ENCODE results near the gene TNFAIP3. TPM values are rescaled to one million over a fixed set of nuclear protein-coding genes. Genes with fewer than 3 reads are reported as not detected.

TNFAIP3 gene
- total and polyA plus RNA-seq, 2 of the 4 experiments (the other 2 are of a cell fraction), result 5.0 to 14.2 TPM

DNA sequence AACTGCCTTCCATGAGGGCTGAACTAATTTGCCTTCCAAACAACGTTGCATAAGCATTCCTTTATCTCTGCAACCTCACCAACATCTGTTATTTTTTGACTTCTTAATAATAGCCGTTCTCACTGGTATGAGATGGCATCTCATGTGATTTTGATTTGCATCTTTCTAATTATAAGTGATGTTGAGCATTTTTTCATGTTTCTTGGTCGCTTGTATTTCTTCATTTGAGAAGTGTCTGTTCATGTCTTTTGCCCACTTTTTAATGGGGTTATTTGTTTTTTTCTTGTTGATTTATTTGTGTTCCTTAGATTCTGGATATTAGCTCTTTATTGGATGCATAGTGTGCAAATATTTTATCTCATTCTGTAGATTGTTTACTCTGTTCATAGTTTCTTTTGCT is 46.4 kb downstream of the TNFAIP3 start:
- no peaks in the 10 kb centered on the region for H3K36me3 ChIP-seq (ENCODE audit: control insufficient read depth, insufficient read depth, low read length)
- POLR2A ChIA-PET (ENCODE audit: unreplicated experiment), result no interaction called here
- H2BK15ac ChIP-seq (ENCODE audit: low read depth, low read length), result no peak overlapping the region
- no peaks in the 10 kb centered on the region for H3K79me1 ChIP-seq (ENCODE audit: low read depth in 1 of 2, low read length in 2 of 2)
- no peak overlapping the region for H3K4me3 ChIP-seq (ENCODE audit: insufficient read depth, low read depth, low read length)
- H4K8ac ChIP-seq (ENCODE audit: low read depth in 2 of 2, low read length in 2 of 2), result no peak overlapping the region
- H4K91ac ChIP-seq (ENCODE audit: insufficient read depth, low read depth, low read length), result no peak overlapping the region
- no peaks in the 10 kb centered on the region for H3K9me1 ChIP-seq (ENCODE audit: insufficient read depth, low read length)
- no peak overlapping the region for H2BK5ac ChIP-seq (ENCODE audit: low read depth, low read length, poor library complexity, severe bottlenecking)
- no peaks in the 10 kb centered on the region for H3K4me1 ChIP-seq (ENCODE audit: control insufficient read depth, insufficient read depth, low read length)
- no peak overlapping the region for H2AFZ ChIP-seq (replicated peaks; ENCODE audit: low read length, poor library complexity)
- DNase-seq (no peak), ATAC-seq (ENCODE audit: low read depth) (no peak)
- no peak overlapping the region for H2BK20ac ChIP-seq (ENCODE audit: low read depth, low read length)
- no peak overlapping the region for H2AK9ac ChIP-seq (replicated peaks; ENCODE audit: low read depth, low read length, poor library complexity)
- no peak overlapping the region for H3K9ac ChIP-seq (ENCODE audit: low read depth, low read length)
- intact Hi-C loops (cut with micrococcal nuclease) (no loop called here), dilution Hi-C loops (cut with HindIII; ENCODE audit: low sequenced_read_pairs, unreplicated experiment) (no loop called here), in situ Hi-C loops (cut with MboI; ENCODE audit: low sequenced_read_pairs) (no loop called here)
- CTCF ChIA-PET, result no interaction called here
- no CpG with 5 or more reads among the region's 3 CpGs for WGBS, 2 experiments (ENCODE audit: extremely low coverage in 2 of 2, insufficient read length in 1 of 2)
- no peak overlapping the region for H3K27ac ChIP-seq (ENCODE audit: insufficient read depth, low read length)
- TF ChIP-seq, protein P1, sequence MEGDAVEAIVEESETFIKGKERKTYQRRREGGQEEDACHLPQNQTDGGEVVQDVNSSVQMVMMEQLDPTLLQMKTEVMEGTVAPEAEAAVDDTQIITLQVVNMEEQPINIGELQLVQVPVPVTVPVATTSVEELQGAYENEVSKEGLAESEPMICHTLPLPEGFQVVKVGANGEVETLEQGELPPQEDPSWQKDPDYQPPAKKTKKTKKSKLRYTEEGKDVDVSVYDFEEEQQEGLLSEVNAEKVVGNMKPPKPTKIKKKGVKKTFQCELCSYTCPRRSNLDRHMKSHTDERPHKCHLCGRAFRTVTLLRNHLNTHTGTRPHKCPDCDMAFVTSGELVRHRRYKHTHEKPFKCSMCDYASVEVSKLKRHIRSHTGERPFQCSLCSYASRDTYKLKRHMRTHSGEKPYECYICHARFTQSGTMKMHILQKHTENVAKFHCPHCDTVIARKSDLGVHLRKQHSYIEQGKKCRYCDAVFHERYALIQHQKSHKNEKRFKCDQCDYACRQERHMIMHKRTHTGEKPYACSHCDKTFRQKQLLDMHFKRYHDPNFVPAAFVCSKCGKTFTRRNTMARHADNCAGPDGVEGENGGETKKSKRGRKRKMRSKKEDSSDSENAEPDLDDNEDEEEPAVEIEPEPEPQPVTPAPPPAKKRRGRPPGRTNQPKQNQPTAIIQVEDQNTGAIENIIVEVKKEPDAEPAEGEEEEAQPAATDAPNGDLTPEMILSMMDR (conservative IDR thresholded peaks at IDR 0.05; ENCODE audit: low read depth, low read length), result no peak
- TF ChIP-seq MAFK (IDR thresholded peaks at IDR 0.05; ENCODE audit: low read depth, low read length), result no peak
- no peak for TF ChIP-seq RFX5 (IDR thresholded peaks at IDR 0.05; ENCODE audit: low read depth, low read length)
- TF ChIP-seq CEBPB (IDR thresholded peaks at IDR 0.05; ENCODE audit: low read depth, low read length), result no peak
- TF ChIP-seq MXI1 (IDR thresholded peaks at IDR 0.05; ENCODE audit: borderline replicate concordance, low read depth, low read length), result no peak
- TF ChIP-seq RCOR1 (IDR thresholded peaks at IDR 0.05; ENCODE audit: insufficient replicate concordance, low read length), result no peak
- no peak for TF ChIP-seq RAD21 (IDR thresholded peaks at IDR 0.05; ENCODE audit: low read length)
- TF ChIP-seq, protein P2, sequence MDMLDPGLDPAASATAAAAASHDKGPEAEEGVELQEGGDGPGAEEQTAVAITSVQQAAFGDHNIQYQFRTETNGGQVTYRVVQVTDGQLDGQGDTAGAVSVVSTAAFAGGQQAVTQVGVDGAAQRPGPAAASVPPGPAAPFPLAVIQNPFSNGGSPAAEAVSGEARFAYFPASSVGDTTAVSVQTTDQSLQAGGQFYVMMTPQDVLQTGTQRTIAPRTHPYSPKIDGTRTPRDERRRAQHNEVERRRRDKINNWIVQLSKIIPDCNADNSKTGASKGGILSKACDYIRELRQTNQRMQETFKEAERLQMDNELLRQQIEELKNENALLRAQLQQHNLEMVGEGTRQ (IDR thresholded peaks at IDR 0.05; ENCODE audit: low read depth, low read length), result no peak
- TF ChIP-seq BHLHE40 (IDR thresholded peaks at IDR 0.05; ENCODE audit: low read depth, low read length), result no peak
- TF ChIP-seq, protein P3, sequence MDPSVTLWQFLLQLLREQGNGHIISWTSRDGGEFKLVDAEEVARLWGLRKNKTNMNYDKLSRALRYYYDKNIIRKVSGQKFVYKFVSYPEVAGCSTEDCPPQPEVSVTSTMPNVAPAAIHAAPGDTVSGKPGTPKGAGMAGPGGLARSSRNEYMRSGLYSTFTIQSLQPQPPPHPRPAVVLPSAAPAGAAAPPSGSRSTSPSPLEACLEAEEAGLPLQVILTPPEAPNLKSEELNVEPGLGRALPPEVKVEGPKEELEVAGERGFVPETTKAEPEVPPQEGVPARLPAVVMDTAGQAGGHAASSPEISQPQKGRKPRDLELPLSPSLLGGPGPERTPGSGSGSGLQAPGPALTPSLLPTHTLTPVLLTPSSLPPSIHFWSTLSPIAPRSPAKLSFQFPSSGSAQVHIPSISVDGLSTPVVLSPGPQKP (IDR thresholded peaks at IDR 0.05; ENCODE audit: borderline replicate concordance, low read depth, low read length), result no peak
- no peak for TF ChIP-seq MAZ (IDR thresholded peaks at IDR 0.05; ENCODE audit: borderline replicate concordance, low read depth, low read length)
- TF ChIP-seq SMC3 (IDR thresholded peaks at IDR 0.05; ENCODE audit: low read depth, low read length), result no peak
- no peak for TF ChIP-seq CHD1 (IDR thresholded peaks at IDR 0.05; ENCODE audit: low read depth, low read length)
- no peak for TF ChIP-seq FOS (IDR thresholded peaks at IDR 0.05; ENCODE audit: low read depth, low read length)
- peaks cover 2% of the 10 kb centered on the region for H3K27me3 ChIP-seq (ENCODE audit: control insufficient read depth, insufficient read depth, low read length)
- no peak overlapping the region for H3K23ac ChIP-seq (ENCODE audit: low read depth, low read length)
- no peak overlapping the region for H2AK5ac ChIP-seq (ENCODE audit: low read depth, low read length)
- no peak overlapping the region for H2BK120ac ChIP-seq (ENCODE audit: low read depth, low read length)
- no peaks in the 10 kb centered on the region for H3K9me3 ChIP-seq (ENCODE audit: control insufficient read depth, insufficient read depth, low read length)
- H3K56ac ChIP-seq (ENCODE audit: extremely low read depth, insufficient read depth, low read length), result no peak overlapping the region
- H3K18ac ChIP-seq (ENCODE audit: low read depth, low read length), result no peak overlapping the region
- no peak overlapping the region for H3K4me2 ChIP-seq (ENCODE audit: low read depth, low read length)
- no peak overlapping the region for H3K14ac ChIP-seq (replicated peaks; ENCODE audit: low read depth, low read length)
- BruUV-seq (replicated peaks), result no TSS peak
- no peak overlapping the region for H3K4ac ChIP-seq (ENCODE audit: low read depth, low read length)
- no peak overlapping the region for H4K5ac ChIP-seq (ENCODE audit: low read depth, low read length)
- H4K20me1 ChIP-seq (ENCODE audit: insufficient read depth, low read length), result no peaks in the 10 kb centered on the region
